Colonic mucosa (tissue), 4 donors: ENCODE measurements around the gene CAPZA2. TPM values are rescaled to one million over a fixed set of nuclear protein-coding genes. Genes with fewer than 3 reads are reported as not detected.

Source experiments
- DNase-seq: peaks from one replicate; pipeline ENCODE4 v3.0.0-alpha.2; 2020
- H3K27ac ChIP-seq: fragments of 200-600 bp; one replicate; pipeline ENCODE4 v1.8.0; 2021
- H3K27me3 ChIP-seq: fragments of 200-600 bp; one replicate; pipeline ENCODE4 v1.8.0; 2021
- H3K36me3 ChIP-seq: fragments of 200-600 bp; one replicate; pipeline ENCODE4 v1.8.0; 2021
- H3K4me1 ChIP-seq: fragments of 200-600 bp; one replicate; pipeline ENCODE4 v1.8.0; 2021; ENCODE audit warnings: mild to moderate bottlenecking
- H3K4me3 ChIP-seq: fragments of 200-600 bp; one replicate; pipeline ENCODE4 v1.8.0; 2021
- H3K9ac ChIP-seq, 2 donors: one replicate each; pipeline ENCODE4 v1.7.0; 2013; ENCODE audit warnings: control low read depth in 2 of 2, low read depth in 2 of 2, low read length in 2 of 2
- H3K9me3 ChIP-seq: fragments of 200-600 bp; one replicate; pipeline ENCODE4 v1.8.0; 2021
- CTCF ChIP-seq: fragments of 200-600 bp; IDR thresholded peaks from one replicate; pipeline ENCODE4 v1.8.0; 2022; ENCODE audit warnings: antibody characterized with exemption, mild to moderate bottlenecking
- intact Hi-C: fragments of 100-400 bp; cut with DNase I; formaldehyde crosslinking; loops from one replicate; pipeline ENCODE4 v1.14.1; 2022
- total RNA-seq, 2 donors: library from RNA; stranded (reverse); fragmentation: NEBNext Ultra II Directional in 1 of 2; extraction: Animal tissue kit (Norgen Biotek cat#: 25700) in 1 of 2; gene quantifications; one replicate each; pipeline ENCODE4 v1.2.1, GENCODE V29; 2021
- donor health status: healthy.
- donor health status: DM: no; HTN: no; CAD: no.
- donor health status: DM: no; HTN: no; CAD: no.

CAPZA2 gene
- total RNA-seq, 2 donors from 2014 or later = 186 to 323 TPM

GRCh38 chr7:116950889-116951351 lies 88.5 kb downstream of the CAPZA2 start:
- no peak for TF ChIP-seq CTCF
- no peak overlapping the region for H3K4me3 ChIP-seq
- intact Hi-C loops = loop anchor here (10.0 kb wide), 1 partner anchor 86 kb away; the partner anchor contains the start of gene CAPZA2
- no peak overlapping the region for H3K9ac ChIP-seq
- H3K36me3 ChIP-seq = no peaks in the 10 kb centered on the region
- no peak for DNase-seq
- H3K9me3 ChIP-seq = no peaks in the 10 kb centered on the region
- no peaks in the 10 kb centered on the region for H3K4me1 ChIP-seq
- no peaks in the 10 kb centered on the region for H3K27me3 ChIP-seq
- H3K27ac ChIP-seq = no peak overlapping the region

GRCh38 chr7:116951366-116952292 lies 89.2 kb downstream of the CAPZA2 start:
- intact Hi-C loops = loop anchor here (10.0 kb wide), 1 partner anchor 87 kb away; the partner anchor contains the start of gene CAPZA2
- Histone ChIP-seq H3K36me3 (no peaks in the 10 kb centered on the region), H3K27ac (no peak overlapping the region), H3K9ac (no peak overlapping the region), H3K27me3 (no peaks in the 10 kb centered on the region), H3K4me1 (no peaks in the 10 kb centered on the region), H3K9me3 (no peaks in the 10 kb centered on the region), H3K4me3 (no peak overlapping the region)
- no peak for TF ChIP-seq CTCF
- DNase-seq = no peak

GRCh38 chr7:116952635-116953371 lies 90.4 kb downstream of the CAPZA2 start:
- peak; percentile 62 for DNase-seq
- H3K9ac ChIP-seq = peak overlapping the region; percentile 64 to 89
- intact Hi-C loops = loop anchor here (10.0 kb wide), 1 partner anchor 88 kb away; the partner anchor contains the start of gene CAPZA2

GRCh38 chr7:116953372-116953905 lies 91.1 kb downstream of the CAPZA2 start, which contains the start of gene ST7:
Gene ST7, plus strand, starts transcription at chr7:116953501. Its CDS starts 40 bp downstream, at chr7:116953541.
- peak; percentile 58 for DNase-seq
- Histone ChIP-seq H3K27me3 (no peaks in the 10 kb centered on the region), H3K9me3 (no peaks in the 10 kb centered on the region), H3K9ac (peak within 1 kb of the TSS; percentile 88 to 89), H3K36me3 (no peaks in the 10 kb centered on the region), H3K4me3 (peak within 1 kb of the TSS; percentile 94), H3K4me1 (no peaks in the 10 kb centered on the region), H3K27ac (peak within 1 kb of the TSS; percentile 98)
- no peak for TF ChIP-seq CTCF
- intact Hi-C loops = loop anchor here (10.0 kb wide), 1 partner anchor 89 kb away; the partner anchor contains the start of gene CAPZA2

More at GRCh38 chr7:116952635-116953371, 90.4 kb downstream of the CAPZA2 start:
- Histone ChIP-seq H3K27me3 (no peaks in the 10 kb centered on the region), H3K36me3 (no peaks in the 10 kb centered on the region), H3K4me1 (no peaks in the 10 kb centered on the region), H3K4me3 (peak overlapping the region; percentile 94), H3K9me3 (no peaks in the 10 kb centered on the region), H3K27ac (peak overlapping the region; percentile 98)
- TF ChIP-seq CTCF = no peak
